Liver (tissue), 9 donors: Measurements from ENCODE around the gene SPRYD3. TPM values are rescaled to one million over a fixed set of nuclear protein-coding genes. Genes with fewer than 3 reads are reported as not detected.
A peak's percentile ranks its signal among the peaks of the same experiment; 100 is the strongest.

Source experiments
- DNase-seq: peaks from one replicate; pipeline ENCODE4 v3.0.0-alpha.2; 2017; ENCODE audit warnings: low spot score
- H3K27ac ChIP-seq, 2 donors: one replicate each; pipeline ENCODE4 v1.7.0; 2013; ENCODE audit warnings: inconsistent platforms in 2 of 2, low read length in 2 of 2, control low read depth in 1 of 2, low read depth in 1 of 2, mild to moderate bottlenecking in 1 of 2
- H3K27me3 ChIP-seq, 4 donors: one replicate each; pipeline versions ENCODE4 v1.6.1 to v1.7.0; 2013; ENCODE audit warnings: low read length in 3 of 4, inconsistent platforms in 1 of 4, mild to moderate bottlenecking in 1 of 4, moderate library complexity in 1 of 4; ENCODE audit not compliant: control insufficient read depth in 4 of 4, insufficient read depth in 4 of 4
- H3K36me3 ChIP-seq, 4 donors: one replicate each; pipeline versions ENCODE4 v1.6.1 to v1.7.0; 2013; ENCODE audit warnings: low read length in 3 of 4, mild to moderate bottlenecking in 3 of 4, low read depth in 1 of 4, moderate library complexity in 1 of 4; ENCODE audit not compliant: control insufficient read depth in 4 of 4, insufficient read depth in 3 of 4
- H3K4me1 ChIP-seq, 4 donors: one replicate each; pipeline versions ENCODE4 v1.6.1 to v1.7.0; 2013; ENCODE audit warnings: low read length in 3 of 4, mild to moderate bottlenecking in 3 of 4, moderate library complexity in 1 of 4; ENCODE audit not compliant: control insufficient read depth in 4 of 4, insufficient read depth in 4 of 4
- H3K4me3 ChIP-seq, 3 donors: one replicate each; pipeline versions ENCODE4 v1.6.1 to v1.7.0; 2013; ENCODE audit warnings: low read length in 3 of 3, control low read depth in 1 of 3, low read depth in 1 of 3, mild to moderate bottlenecking in 1 of 3
- H3K9ac ChIP-seq, 2 donors: one replicate each; pipeline ENCODE4 v1.7.0; 2013; ENCODE audit warnings: low read length in 2 of 2, mild to moderate bottlenecking in 2 of 2, moderate library complexity in 2 of 2, control low read depth in 1 of 2, low read depth in 1 of 2
- H3K9me3 ChIP-seq, 4 donors: one replicate each; pipeline versions ENCODE4 v1.6.1 to v1.7.0; 2013; ENCODE audit warnings: low read length in 3 of 4; ENCODE audit not compliant: control insufficient read depth in 4 of 4
- EGR1 ChIP-seq, 2 donors: IDR thresholded peaks; 2 replicates each; pipeline ENCODE4 v1.6.1; 2016 to 2018; ENCODE audit warnings: antibody characterized with exemption in 2 of 2, low read depth in 2 of 2
- FOXA1 ChIP-seq: IDR thresholded peaks from 2 replicates; pipeline ENCODE4 v1.6.1; 2016; ENCODE audit warnings: antibody characterized with exemption
- FOXA2 ChIP-seq: IDR thresholded peaks from 2 replicates; pipeline ENCODE4 v1.6.1; 2016; ENCODE audit warnings: antibody characterized with exemption
- GABPA ChIP-seq, 2 donors: IDR thresholded peaks in 1 of 2; conservative IDR thresholded peaks in 1 of 2; 2 replicates each; pipeline ENCODE4 v1.6.1; 2016; ENCODE audit warnings: antibody characterized with exemption in 2 of 2, mild to moderate bottlenecking in 1 of 2, moderate library complexity in 1 of 2
- HNF4A ChIP-seq, 2 donors: conservative IDR thresholded peaks; 2 replicates each; pipeline ENCODE4 v1.6.1; 2016; ENCODE audit warnings: antibody characterized with exemption in 2 of 2, mild to moderate bottlenecking in 2 of 2
- HNF4G ChIP-seq: IDR thresholded peaks from 2 replicates; pipeline ENCODE4 v1.6.1; 2016; ENCODE audit warnings: antibody characterized with exemption
- JUND ChIP-seq, 2 donors: IDR thresholded peaks; 2 replicates each; pipeline ENCODE4 v1.6.1; 2016; ENCODE audit warnings: antibody characterized with exemption in 2 of 2
- NR2F2 ChIP-seq: IDR thresholded peaks from 2 replicates; pipeline ENCODE4 v1.6.1; 2016; ENCODE audit warnings: antibody characterized with exemption
- RAD21 ChIP-seq, 2 donors: IDR thresholded peaks; 2 replicates each; pipeline ENCODE4 v1.6.1; 2016; ENCODE audit warnings: antibody characterized with exemption in 2 of 2, mild to moderate bottlenecking in 2 of 2
- RXRA ChIP-seq, 2 donors: IDR thresholded peaks; 2 replicates each; pipeline ENCODE4 v1.6.1; 2017 to 2018; ENCODE audit warnings: antibody characterized with exemption in 2 of 2, mild to moderate bottlenecking in 1 of 2
- SP1 ChIP-seq: IDR thresholded peaks from 2 replicates; pipeline ENCODE4 v1.6.1; 2018; ENCODE audit warnings: antibody characterized with exemption, mild to moderate bottlenecking
- TAF1 ChIP-seq: conservative IDR thresholded peaks from 2 replicates; pipeline ENCODE4 v1.6.1; 2016; ENCODE audit warnings: antibody characterized with exemption, mild to moderate bottlenecking
- YY1 ChIP-seq: IDR thresholded peaks from 2 replicates; pipeline ENCODE4 v1.6.1; 2016; ENCODE audit warnings: antibody characterized with exemption, mild to moderate bottlenecking
- WGBS: extraction: QIAGEN DNeasy Blood & Tissue Kit; methylation state at CpG from one replicate; pipeline ENCODE4 v1.1.7; 2013; 5-methylcytosine and 5-hydroxymethylcytosine counted together
- polyA plus RNA-seq, 2 donors: library from polyadenylated mRNA; stranded (reverse) in 1 of 2; unstranded in 1 of 2; fragments of 200-250 nt in 1 of 2; fragments of >200 nt in 1 of 2; fragmentation: Nextera tagmentation in 1 of 2; extraction: Ambion mirVana in 1 of 2; gene quantifications; one replicate each; pipeline versions ENCODE4 v1.2.1 to v1.2.3, GENCODE V29; 2013 to 2015
- total RNA-seq, 2 donors: library from RNA; depleted of rRNA; stranded (reverse); fragments of >200 nt; gene quantifications; one replicate each; pipeline ENCODE4 v1.2.3, GENCODE V29; 2014
- TF ChIP-seq, protein P1 (sequence below): IDR thresholded peaks from 2 replicates; pipeline ENCODE4 v1.6.1; 2016; ENCODE audit warnings: antibody characterized with exemption
- TF ChIP-seq, protein P2 (sequence below): IDR thresholded peaks from 2 replicates; pipeline ENCODE4 v1.6.1; 2016; ENCODE audit warnings: antibody characterized with exemption, mild to moderate bottlenecking
- TF ChIP-seq, protein P3 (sequence below): fragments of 150-350 bp; IDR thresholded peaks from 2 replicates; pipeline ENCODE4 v1.5.1; 2017; ENCODE audit warnings: improper control_type of control experiment, low read depth, low read length; ENCODE audit not compliant: missing input control
- TF ChIP-seq, protein P4 (sequence below): IDR thresholded peaks from 2 replicates; pipeline ENCODE4 v1.6.1; 2016; ENCODE audit warnings: antibody characterized with exemption
- TF ChIP-seq, protein P5 (sequence below): IDR thresholded peaks from 2 replicates; pipeline ENCODE4 v1.6.1; 2016; ENCODE audit warnings: antibody characterized with exemption
- donor health status: healthy.
- donor health status: healthy.
- donor health status: healthy.
- donor health status: healthy.
- donor health status: healthy.

SPRYD3 gene
- total and polyA plus RNA-seq, 4 donors = 6.0 to 20.3 (median 13.3) TPM

DNA sequence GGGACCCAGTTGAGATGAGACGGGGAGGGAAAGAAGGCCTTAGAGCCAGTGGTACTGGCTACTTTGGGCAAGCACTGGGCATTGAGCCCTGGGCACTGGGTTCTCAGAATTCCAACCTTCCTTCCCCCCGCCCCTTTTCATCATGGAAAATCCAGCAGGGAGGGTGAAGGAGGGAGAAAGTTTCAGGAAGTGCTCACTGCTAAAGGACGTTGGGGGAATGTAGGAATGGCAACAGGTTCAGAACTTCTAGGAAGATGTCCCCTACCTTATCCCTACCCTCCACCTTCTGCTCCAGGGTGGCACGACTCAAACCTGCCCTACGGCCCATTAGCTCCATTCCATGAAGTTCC, 33.5 kb downstream of the SPRYD3 start:
- TF ChIP-seq SP1 (peak; percentile 15), HNF4G (no peak), RAD21 (IDR thresholded peaks at IDR 0.05) (no peak), HNF4A (conservative IDR thresholded peaks at IDR 0.05) (no peak)
- TF ChIP-seq, protein P1, sequence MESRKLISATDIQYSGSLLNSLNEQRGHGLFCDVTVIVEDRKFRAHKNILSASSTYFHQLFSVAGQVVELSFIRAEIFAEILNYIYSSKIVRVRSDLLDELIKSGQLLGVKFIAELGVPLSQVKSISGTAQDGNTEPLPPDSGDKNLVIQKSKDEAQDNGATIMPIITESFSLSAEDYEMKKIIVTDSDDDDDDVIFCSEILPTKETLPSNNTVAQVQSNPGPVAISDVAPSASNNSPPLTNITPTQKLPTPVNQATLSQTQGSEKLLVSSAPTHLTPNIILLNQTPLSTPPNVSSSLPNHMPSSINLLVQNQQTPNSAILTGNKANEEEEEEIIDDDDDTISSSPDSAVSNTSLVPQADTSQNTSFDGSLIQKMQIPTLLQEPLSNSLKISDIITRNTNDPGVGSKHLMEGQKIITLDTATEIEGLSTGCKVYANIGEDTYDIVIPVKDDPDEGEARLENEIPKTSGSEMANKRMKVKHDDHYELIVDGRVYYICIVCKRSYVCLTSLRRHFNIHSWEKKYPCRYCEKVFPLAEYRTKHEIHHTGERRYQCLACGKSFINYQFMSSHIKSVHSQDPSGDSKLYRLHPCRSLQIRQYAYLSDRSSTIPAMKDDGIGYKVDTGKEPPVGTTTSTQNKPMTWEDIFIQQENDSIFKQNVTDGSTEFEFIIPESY = no peak

DNA sequence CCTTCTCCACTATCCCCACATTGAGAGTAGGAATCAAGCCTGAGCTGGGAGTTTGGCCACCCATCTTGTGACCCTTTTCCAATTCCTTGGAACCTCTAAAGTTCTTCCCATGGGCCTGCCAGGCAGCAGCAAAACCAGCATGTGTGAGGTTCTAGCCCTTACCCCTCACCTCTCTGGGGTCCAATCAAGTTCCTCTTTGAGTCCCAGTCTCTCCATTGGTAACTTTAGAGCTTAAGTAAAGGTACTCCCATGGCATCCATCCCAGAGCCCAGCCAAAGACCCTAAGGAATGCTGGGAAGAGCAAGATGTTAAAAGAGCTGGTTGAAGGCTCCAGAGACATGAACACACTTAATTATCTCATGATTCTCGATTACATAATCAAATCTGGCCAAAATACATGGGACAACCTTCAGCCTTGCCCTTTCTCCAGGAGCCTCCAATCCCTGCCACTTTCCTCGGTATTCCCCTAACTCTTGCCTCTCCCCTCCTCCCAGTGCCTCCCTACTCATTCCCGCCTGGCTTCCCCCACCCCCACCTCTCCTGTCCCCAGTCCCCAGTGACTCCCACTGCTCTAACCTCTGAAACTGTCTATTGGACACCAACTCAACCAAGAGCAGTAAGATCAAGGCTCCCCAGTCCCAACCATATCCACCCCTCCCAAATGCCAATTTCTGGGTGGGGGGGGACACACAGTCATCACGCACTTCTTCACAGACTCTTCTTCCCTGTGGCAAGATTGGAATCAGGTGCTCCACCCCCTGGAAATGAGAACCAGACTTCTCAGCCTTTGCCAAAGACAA, 34.1 kb downstream of the SPRYD3 start:
- TF ChIP-seq, protein P1 = no peak
- no peak for TF ChIP-seq HNF4G
- TF ChIP-seq YY1 = no peak
- TF ChIP-seq EGR1 (IDR thresholded peaks at IDR 0.05; ENCODE audit: low read depth in 2 of 2) = no peak
- TF ChIP-seq FOXA2 = no peak
- no peak for TF ChIP-seq RAD21 (IDR thresholded peaks at IDR 0.05)
- no peak for TF ChIP-seq GABPA (IDR thresholded peaks at IDR 0.05 in 1 of 2, conservative IDR thresholded peaks at IDR 0.05 in 1 of 2)
- TF ChIP-seq TAF1 = no peak
- TF ChIP-seq, protein P2, sequence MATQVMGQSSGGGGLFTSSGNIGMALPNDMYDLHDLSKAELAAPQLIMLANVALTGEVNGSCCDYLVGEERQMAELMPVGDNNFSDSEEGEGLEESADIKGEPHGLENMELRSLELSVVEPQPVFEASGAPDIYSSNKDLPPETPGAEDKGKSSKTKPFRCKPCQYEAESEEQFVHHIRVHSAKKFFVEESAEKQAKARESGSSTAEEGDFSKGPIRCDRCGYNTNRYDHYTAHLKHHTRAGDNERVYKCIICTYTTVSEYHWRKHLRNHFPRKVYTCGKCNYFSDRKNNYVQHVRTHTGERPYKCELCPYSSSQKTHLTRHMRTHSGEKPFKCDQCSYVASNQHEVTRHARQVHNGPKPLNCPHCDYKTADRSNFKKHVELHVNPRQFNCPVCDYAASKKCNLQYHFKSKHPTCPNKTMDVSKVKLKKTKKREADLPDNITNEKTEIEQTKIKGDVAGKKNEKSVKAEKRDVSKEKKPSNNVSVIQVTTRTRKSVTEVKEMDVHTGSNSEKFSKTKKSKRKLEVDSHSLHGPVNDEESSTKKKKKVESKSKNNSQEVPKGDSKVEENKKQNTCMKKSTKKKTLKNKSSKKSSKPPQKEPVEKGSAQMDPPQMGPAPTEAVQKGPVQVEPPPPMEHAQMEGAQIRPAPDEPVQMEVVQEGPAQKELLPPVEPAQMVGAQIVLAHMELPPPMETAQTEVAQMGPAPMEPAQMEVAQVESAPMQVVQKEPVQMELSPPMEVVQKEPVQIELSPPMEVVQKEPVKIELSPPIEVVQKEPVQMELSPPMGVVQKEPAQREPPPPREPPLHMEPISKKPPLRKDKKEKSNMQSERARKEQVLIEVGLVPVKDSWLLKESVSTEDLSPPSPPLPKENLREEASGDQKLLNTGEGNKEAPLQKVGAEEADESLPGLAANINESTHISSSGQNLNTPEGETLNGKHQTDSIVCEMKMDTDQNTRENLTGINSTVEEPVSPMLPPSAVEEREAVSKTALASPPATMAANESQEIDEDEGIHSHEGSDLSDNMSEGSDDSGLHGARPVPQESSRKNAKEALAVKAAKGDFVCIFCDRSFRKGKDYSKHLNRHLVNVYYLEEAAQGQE = no peak
- no peak for TF ChIP-seq FOXA1
- no peak for TF ChIP-seq RXRA (IDR thresholded peaks at IDR 0.05)
- TF ChIP-seq, protein P3, sequence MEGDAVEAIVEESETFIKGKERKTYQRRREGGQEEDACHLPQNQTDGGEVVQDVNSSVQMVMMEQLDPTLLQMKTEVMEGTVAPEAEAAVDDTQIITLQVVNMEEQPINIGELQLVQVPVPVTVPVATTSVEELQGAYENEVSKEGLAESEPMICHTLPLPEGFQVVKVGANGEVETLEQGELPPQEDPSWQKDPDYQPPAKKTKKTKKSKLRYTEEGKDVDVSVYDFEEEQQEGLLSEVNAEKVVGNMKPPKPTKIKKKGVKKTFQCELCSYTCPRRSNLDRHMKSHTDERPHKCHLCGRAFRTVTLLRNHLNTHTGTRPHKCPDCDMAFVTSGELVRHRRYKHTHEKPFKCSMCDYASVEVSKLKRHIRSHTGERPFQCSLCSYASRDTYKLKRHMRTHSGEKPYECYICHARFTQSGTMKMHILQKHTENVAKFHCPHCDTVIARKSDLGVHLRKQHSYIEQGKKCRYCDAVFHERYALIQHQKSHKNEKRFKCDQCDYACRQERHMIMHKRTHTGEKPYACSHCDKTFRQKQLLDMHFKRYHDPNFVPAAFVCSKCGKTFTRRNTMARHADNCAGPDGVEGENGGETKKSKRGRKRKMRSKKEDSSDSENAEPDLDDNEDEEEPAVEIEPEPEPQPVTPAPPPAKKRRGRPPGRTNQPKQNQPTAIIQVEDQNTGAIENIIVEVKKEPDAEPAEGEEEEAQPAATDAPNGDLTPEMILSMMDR = no peak
- TF ChIP-seq, protein P4, sequence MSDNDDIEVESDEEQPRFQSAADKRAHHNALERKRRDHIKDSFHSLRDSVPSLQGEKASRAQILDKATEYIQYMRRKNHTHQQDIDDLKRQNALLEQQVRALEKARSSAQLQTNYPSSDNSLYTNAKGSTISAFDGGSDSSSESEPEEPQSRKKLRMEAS = no peak
- no peak for TF ChIP-seq HNF4A (conservative IDR thresholded peaks at IDR 0.05)
- TF ChIP-seq NR2F2 = no peak
- TF ChIP-seq JUND (IDR thresholded peaks at IDR 0.05) = no peak
- TF ChIP-seq, protein P5, sequence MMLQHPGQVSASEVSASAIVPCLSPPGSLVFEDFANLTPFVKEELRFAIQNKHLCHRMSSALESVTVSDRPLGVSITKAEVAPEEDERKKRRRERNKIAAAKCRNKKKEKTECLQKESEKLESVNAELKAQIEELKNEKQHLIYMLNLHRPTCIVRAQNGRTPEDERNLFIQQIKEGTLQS = no peak
- no peak for TF ChIP-seq SP1
- no peak overlapping the region for H3K9ac ChIP-seq
- no peaks in the 10 kb centered on the region for H3K27me3 ChIP-seq
- 70% methylated on average over 4 of the region's 4 CpGs for WGBS
- H3K4me3 ChIP-seq = no peak overlapping the region
- H3K4me1 ChIP-seq = peaks cover 6 to 32% (median 23%) of the 10 kb centered on the region in 4 donors
- no peaks in the 10 kb centered on the region for H3K36me3 ChIP-seq
- peak overlapping the region; percentile 88 to 90 for H3K27ac ChIP-seq
- DNase-seq = no peak
- no peaks in the 10 kb centered on the region for H3K9me3 ChIP-seq

More for the DNA sequence above, 33.5 kb downstream of the SPRYD3 start:
- no peak for DNase-seq
- 55% methylated on average over 5 of the region's 5 CpGs for WGBS
- Histone ChIP-seq H3K9ac (peak overlapping the region in 1 of 2 donors; percentile 24), H3K4me1 (peaks cover 6 to 35% (median 25%) of the 10 kb centered on the region in 4 donors), H3K4me3 (no peak overlapping the region), H3K27me3 (no peaks in the 10 kb centered on the region), H3K9me3 (no peaks in the 10 kb centered on the region), H3K27ac (peak overlapping the region; percentile 88 to 90), H3K36me3 (no peaks in the 10 kb centered on the region)
